OCI-LY1 (cell line): ENCODE measurements around the gene LRP2.

Experiments
- H2AFZ ChIP-seq: fragments of 200-600 bp; sonication (generic), shearing (Covaris generic); 2 replicates; pipeline ENCODE4 v1.6.0; 2014; ENCODE audit warnings: antibody characterized with exemption, mild to moderate bottlenecking, low read length
- H3F3A ChIP-seq: fragments of 200-600 bp; sonication (generic), shearing (Covaris generic); 2 replicates; pipeline ENCODE4 v1.6.0; 2014; ENCODE audit warnings: mild to moderate bottlenecking, antibody characterized with exemption, low read length, moderate library complexity; ENCODE audit not compliant: insufficient read depth
- H3K27ac ChIP-seq: fragments of 200-600 bp; sonication (generic); 2 replicates; pipeline ENCODE4 v1.5.1; 2014; ENCODE audit warnings: low read length, mixed run types, mild to moderate bottlenecking, low read depth; ENCODE audit not compliant: poor library complexity, severe bottlenecking
- H3K27me3 ChIP-seq: fragments of 200-600 bp; sonication (generic); 2 replicates; pipeline ENCODE4 v1.6.0; 2014; ENCODE audit warnings: antibody characterized with exemption, mild to moderate bottlenecking, low read length, moderate library complexity; ENCODE audit not compliant: insufficient read depth
- H3K36me3 ChIP-seq: fragments of 200-600 bp; sonication (generic); 2 replicates; pipeline ENCODE4 v1.6.1; 2014; ENCODE audit warnings: mild to moderate bottlenecking, antibody characterized with exemption, low read length, moderate library complexity, mixed read lengths; ENCODE audit not compliant: insufficient read depth
- H3K4me1 ChIP-seq: fragments of 200-600 bp; sonication (generic); 2 replicates; pipeline ENCODE4 v1.5.1; 2014; ENCODE audit warnings: mild to moderate bottlenecking, low read length, moderate library complexity; ENCODE audit not compliant: insufficient read depth, severe bottlenecking
- H3K4me2 ChIP-seq: fragments of 200-600 bp; sonication (generic), shearing (Covaris generic); 2 replicates; pipeline ENCODE4 v1.6.1; 2014; ENCODE audit warnings: low read length
- H3K4me3 ChIP-seq: fragments of 200-600 bp; sonication (generic); 2 replicates; pipeline ENCODE4 v1.5.1; 2014; ENCODE audit warnings: low read length, low read depth, mild to moderate bottlenecking, mixed read lengths; ENCODE audit not compliant: poor library complexity, severe bottlenecking
- H3K79me2 ChIP-seq: fragments of 200-600 bp; shearing (Covaris generic); 2 replicates; pipeline ENCODE4 v1.6.1; 2016; ENCODE audit warnings: mixed run types, low read length, mixed read lengths; ENCODE audit not compliant: insufficient read depth
- H3K9ac ChIP-seq: fragments of 200-600 bp; sonication (generic), shearing (Covaris generic); 2 replicates; pipeline ENCODE4 v1.6.1; 2014; ENCODE audit warnings: mild to moderate bottlenecking, low read length, mixed read lengths
- H3K9me2 ChIP-seq: fragments of 200-600 bp; sonication (generic), shearing (Covaris generic); 2 replicates; pipeline ENCODE4 v1.6.1; 2014; ENCODE audit warnings: low read depth, mild to moderate bottlenecking, low read length, mixed read lengths
- H3K9me3 ChIP-seq: fragments of 200-600 bp; shearing (Covaris generic); 2 replicates; pipeline ENCODE4 v1.6.1; 2014; ENCODE audit warnings: low read length, mixed read lengths
- H4K20me1 ChIP-seq: fragments of 200-600 bp; sonication (generic), shearing (Covaris generic); 2 replicates; pipeline ENCODE4 v1.6.0; 2016; ENCODE audit warnings: mild to moderate bottlenecking, low read length; ENCODE audit not compliant: insufficient read depth
- CTCF ChIP-seq: fragments of 200-600 bp; sonication (generic), shearing (Covaris generic); IDR thresholded peaks from 2 replicates; pipeline ENCODE4 v1.5.1; 2017; ENCODE audit warnings: mild to moderate bottlenecking, antibody characterized with exemption, low read length, moderate library complexity, mixed read lengths
- EZH2 ChIP-seq: fragments of 200-600 bp; sonication (generic), shearing (Covaris generic); IDR thresholded peaks from 2 replicates; pipeline ENCODE4 v1.8.0; 2017; ENCODE audit warnings: borderline replicate concordance, mixed run types, mild to moderate bottlenecking, antibody characterized with exemption, low read length, moderate library complexity, mixed read lengths

LRP2 gene

GRCh38 chr2:169230204-169230603 lies 132.1 kb downstream of the LRP2 start:
- Histone ChIP-seq H3K9me2 (no peaks in the 10 kb centered on the region), H3K36me3 (no peaks in the 10 kb centered on the region), H3K27ac (no peak overlapping the region), H3K4me3 (no peak overlapping the region), H3K27me3 (no peaks in the 10 kb centered on the region), H3K9me3 (no peaks in the 10 kb centered on the region), H3F3A (no peaks in the 10 kb centered on the region), H3K9ac (no peak overlapping the region), H2AFZ (no peak overlapping the region), H3K79me2 (no peaks in the 10 kb centered on the region), H3K4me1 (no peaks in the 10 kb centered on the region), H4K20me1 (no peaks in the 10 kb centered on the region), H3K4me2 (no peak overlapping the region)
- TF ChIP-seq EZH2 = no peak
- TF ChIP-seq CTCF = no peak

DNA sequence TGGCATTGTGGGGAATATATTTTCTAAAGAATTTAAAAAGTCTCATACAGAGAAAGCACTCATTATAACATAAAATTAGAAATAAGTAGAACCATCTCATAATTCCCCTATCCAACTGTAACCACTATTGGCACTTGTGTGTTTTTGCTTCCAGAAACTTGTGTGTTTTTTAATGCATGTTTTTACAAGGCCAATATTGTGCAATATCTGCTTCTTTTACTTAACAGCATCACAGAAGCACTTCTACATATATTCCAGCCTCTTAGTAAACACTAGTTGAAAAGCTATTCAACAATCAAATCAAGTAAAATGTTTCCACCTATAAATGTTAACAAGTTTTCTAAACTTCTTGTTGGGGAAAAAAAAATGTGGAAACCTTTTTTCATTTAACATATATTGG lies 132.7 kb downstream of the LRP2 start:
- no peak overlapping the region for H3K9ac ChIP-seq
- H3K27ac ChIP-seq = no peak overlapping the region
- H3K9me3 ChIP-seq = no peaks in the 10 kb centered on the region
- H3K4me1 ChIP-seq = no peaks in the 10 kb centered on the region
- H3K9me2 ChIP-seq = no peaks in the 10 kb centered on the region
- no peak overlapping the region for H3K4me3 ChIP-seq
- no peaks in the 10 kb centered on the region for H3K79me2 ChIP-seq
- H3K27me3 ChIP-seq = no peaks in the 10 kb centered on the region
- no peak overlapping the region for H2AFZ ChIP-seq
- H3K4me2 ChIP-seq = no peak overlapping the region
- no peaks in the 10 kb centered on the region for H4K20me1 ChIP-seq
- no peak for TF ChIP-seq EZH2
- no peak for TF ChIP-seq CTCF
- no peaks in the 10 kb centered on the region for H3F3A ChIP-seq
- no peaks in the 10 kb centered on the region for H3K36me3 ChIP-seq

DNA sequence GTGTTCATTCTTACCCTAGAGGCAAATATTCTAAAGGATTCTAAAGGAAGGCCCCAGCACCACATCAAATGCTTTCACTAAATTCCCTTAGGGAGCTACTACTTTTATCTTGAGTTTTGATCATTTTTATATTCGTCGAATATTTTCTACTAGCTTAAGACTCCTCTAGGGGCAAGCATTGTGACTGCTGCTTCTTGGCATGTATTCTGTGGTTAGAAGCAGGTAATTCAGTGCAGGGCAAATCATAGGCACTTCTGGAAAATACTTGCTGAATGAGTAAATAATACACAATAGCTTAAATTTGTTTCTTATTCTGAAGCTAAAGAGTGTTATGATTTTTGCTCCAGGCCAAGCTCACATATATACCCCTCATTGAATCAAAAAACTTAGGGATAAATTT lies 136.4 kb downstream of the LRP2 start:
- Histone ChIP-seq H3F3A (no peaks in the 10 kb centered on the region), H3K36me3 (no peaks in the 10 kb centered on the region), H3K4me2 (no peak overlapping the region), H2AFZ (no peak overlapping the region), H3K4me3 (no peak overlapping the region), H3K9me2 (no peaks in the 10 kb centered on the region), H4K20me1 (no peaks in the 10 kb centered on the region), H3K27me3 (no peaks in the 10 kb centered on the region), H3K79me2 (no peaks in the 10 kb centered on the region), H3K27ac (no peak overlapping the region), H3K9ac (no peak overlapping the region), H3K4me1 (no peaks in the 10 kb centered on the region), H3K9me3 (no peaks in the 10 kb centered on the region)
- TF ChIP-seq CTCF (no peak), EZH2 (no peak)
